ENCODE data around the gene PLAGL2.

Gene PLAGL2

GRCh38 chr20:32168184-32168910 is 39.2 kb downstream of the PLAGL2 start:
- H3K27ac ChIP-seq: no peak overlapping the region
- TF ChIP-seq ZFX (IDR thresholded peaks at IDR 0.05; ENCODE audit: borderline replicate concordance) (no peak), CTCF (IDR thresholded peaks at IDR 0.05) (no peak)

- H3K27ac ChIP-seq: no peak overlapping the region
- TF ChIP-seq CTCF (IDR thresholded peaks at IDR 0.05): no peak
These were observed 40.0 kb downstream of the PLAGL2 start for GRCh38 chr20:32167552-32167951.

- no peak overlapping the region for H3K27ac ChIP-seq
- TF ChIP-seq ZFX (IDR thresholded peaks at IDR 0.05; ENCODE audit: borderline replicate concordance) (no peak), CTCF (IDR thresholded peaks at IDR 0.05) (no peak)
These were observed 41.6 kb downstream of the PLAGL2 start for GRCh38 chr20:32165836-32166545.

GRCh38 chr20:32164984-32165735 is 42.4 kb downstream of the PLAGL2 start:
- TF ChIP-seq ZFX (IDR thresholded peaks at IDR 0.05; ENCODE audit: borderline replicate concordance): no peak
- TF ChIP-seq CTCF (IDR thresholded peaks at IDR 0.05): no peak
- H3K27ac ChIP-seq: no peak overlapping the region

- no peak overlapping the region for H3K27ac ChIP-seq
- no peak for TF ChIP-seq ZFX (IDR thresholded peaks at IDR 0.05; ENCODE audit: borderline replicate concordance)
- no peak for TF ChIP-seq CTCF (IDR thresholded peaks at IDR 0.05)
These were observed 43.6 kb downstream of the PLAGL2 start for GRCh38 chr20:32163951-32164350.

GRCh38 chr20:32162351-32162750 is 45.2 kb downstream of the PLAGL2 start:
- no peak overlapping the region for H3K27ac ChIP-seq
- TF ChIP-seq ZFX (IDR thresholded peaks at IDR 0.05; ENCODE audit: borderline replicate concordance): no peak

GRCh38 chr20:32160341-32160740 is 47.2 kb downstream of the PLAGL2 start:
- no peak overlapping the region for H3K27ac ChIP-seq
- TF ChIP-seq CTCF (IDR thresholded peaks at IDR 0.05) (no peak), ZFX (IDR thresholded peaks at IDR 0.05; ENCODE audit: borderline replicate concordance) (no peak)

Measured in 22Rv1 (cell line).